ENCODE data around the gene SLC16A11.
A peak's percentile ranks its signal among the peaks of the same experiment; 100 is the strongest.
"Not testable (repeated sequence)": the region's sequence is repeated elsewhere in the genome, so short reads cannot be mapped to it uniquely, and the experiment has no call there.

The SLC16A11 gene

GRCh38 chr17:7043497-7044198, at the start of gene SLC16A11:
TSS of gene SLC16A11 (minus strand) at chr17:7044092. CDS start at chr17:7043513, 579 bp downstream.
- no peak for DNase-seq (ENCODE audit: low read depth in 2 of 2)

GRCh38 chr17:7091311-7092005, 47.6 kb upstream of the SLC16A11 start:
- DNase-seq (ENCODE audit: low read depth in 2 of 2), result not testable (repeated sequence)

- not testable (repeated sequence) for DNase-seq (ENCODE audit: low read depth in 2 of 2)
These were observed 45.7 kb upstream of the SLC16A11 start for GRCh38 chr17:7089570-7089969.

GRCh38 chr17:7088442-7088841, 44.5 kb upstream of the SLC16A11 start:
- DNase-seq (ENCODE audit: low read depth in 2 of 2), result not testable (repeated sequence)

GRCh38 chr17:7084088-7084487, 40.2 kb upstream of the SLC16A11 start:
- no peak for DNase-seq (ENCODE audit: low read depth in 2 of 2)

GRCh38 chr17:7083592-7083991, 39.7 kb upstream of the SLC16A11 start:
- DNase-seq (ENCODE audit: low read depth in 2 of 2), result no peak

- no peak for DNase-seq (ENCODE audit: low read depth in 2 of 2)
These were observed 37.6 kb upstream of the SLC16A11 start for GRCh38 chr17:7081341-7082062.

GRCh38 chr17:7080456-7081041, 36.7 kb upstream of the SLC16A11 start:
- no peak for DNase-seq (ENCODE audit: low read depth in 2 of 2)

- no peak for DNase-seq (ENCODE audit: low read depth in 2 of 2)
These were observed 35.9 kb upstream of the SLC16A11 start, which contains the start of gene CLEC10A for GRCh38 chr17:7079581-7080455. TSS of gene CLEC10A (minus strand) at chr17:7080251. CDS start at chr17:7078812, 1,439 bp downstream.

- no peak for DNase-seq (ENCODE audit: low read depth in 2 of 2)
These were observed 34.8 kb upstream of the SLC16A11 start for GRCh38 chr17:7078711-7079110.

- DNase-seq (ENCODE audit: low read depth in 2 of 2), result no peak
These were observed 34.1 kb upstream of the SLC16A11 start for GRCh38 chr17:7077911-7078546.

- no peak for DNase-seq (ENCODE audit: low read depth in 2 of 2)
These were observed 31.0 kb upstream of the SLC16A11 start for GRCh38 chr17:7074931-7075330.

GRCh38 chr17:7072406-7072805, 28.5 kb upstream of the SLC16A11 start:
- DNase-seq (ENCODE audit: low read depth in 2 of 2), result no peak

- no peak for DNase-seq (ENCODE audit: low read depth in 2 of 2)
These were observed 26.8 kb upstream of the SLC16A11 start for GRCh38 chr17:7070712-7071111.

GRCh38 chr17:7068268-7068667, 24.4 kb upstream of the SLC16A11 start:
- no peak for DNase-seq (ENCODE audit: low read depth in 2 of 2)

GRCh38 chr17:7067198-7067597, 23.3 kb upstream of the SLC16A11 start:
- DNase-seq (ENCODE audit: low read depth in 2 of 2), result no peak

GRCh38 chr17:7064261-7064660, 20.4 kb upstream of the SLC16A11 start:
- no peak for DNase-seq (ENCODE audit: low read depth in 2 of 2)

- no peak for DNase-seq (ENCODE audit: low read depth in 2 of 2)
These were observed 19.7 kb upstream of the SLC16A11 start for GRCh38 chr17:7063518-7064094.

GRCh38 chr17:7060165-7060891, 16.4 kb upstream of the SLC16A11 start:
- DNase-seq (ENCODE audit: low read depth in 2 of 2), result peak in 1 of 2 donors; percentile 21
